B cell (primary cell): ENCODE measurements around the gene LRRC61.

Experiments
- EZH2 ChIP-seq: IDR thresholded peaks from 2 replicates; pipeline ENCODE4 v1.6.1; 2012; ENCODE audit warnings: borderline replicate concordance, low read depth, mild to moderate bottlenecking, moderate library complexity, low read length; ENCODE audit not compliant: insufficient read depth, poor library complexity, severe bottlenecking
- TF ChIP-seq, protein P1 (sequence below): fragments of 200-600 bp; IDR thresholded peaks from one replicate; pipeline ENCODE4 v1.8.0; 2022; ENCODE audit warnings: antibody characterized with exemption, mild to moderate bottlenecking

DNA sequence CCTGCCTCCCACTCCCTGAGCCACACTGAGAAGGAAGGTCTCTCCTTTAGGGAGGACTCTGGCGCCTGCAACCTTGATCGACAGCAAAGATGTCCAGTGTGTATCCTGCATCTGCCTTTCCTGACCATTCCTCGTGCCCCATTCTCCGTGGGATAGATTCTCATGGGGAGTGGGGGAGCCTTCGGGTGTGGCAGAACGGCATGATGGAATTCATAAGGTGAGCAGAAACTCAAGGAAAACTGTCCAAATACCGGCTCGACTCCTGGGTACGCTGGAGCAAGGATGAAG lies 18.9 kb downstream of the LRRC61 start:
- TF ChIP-seq, protein P1, sequence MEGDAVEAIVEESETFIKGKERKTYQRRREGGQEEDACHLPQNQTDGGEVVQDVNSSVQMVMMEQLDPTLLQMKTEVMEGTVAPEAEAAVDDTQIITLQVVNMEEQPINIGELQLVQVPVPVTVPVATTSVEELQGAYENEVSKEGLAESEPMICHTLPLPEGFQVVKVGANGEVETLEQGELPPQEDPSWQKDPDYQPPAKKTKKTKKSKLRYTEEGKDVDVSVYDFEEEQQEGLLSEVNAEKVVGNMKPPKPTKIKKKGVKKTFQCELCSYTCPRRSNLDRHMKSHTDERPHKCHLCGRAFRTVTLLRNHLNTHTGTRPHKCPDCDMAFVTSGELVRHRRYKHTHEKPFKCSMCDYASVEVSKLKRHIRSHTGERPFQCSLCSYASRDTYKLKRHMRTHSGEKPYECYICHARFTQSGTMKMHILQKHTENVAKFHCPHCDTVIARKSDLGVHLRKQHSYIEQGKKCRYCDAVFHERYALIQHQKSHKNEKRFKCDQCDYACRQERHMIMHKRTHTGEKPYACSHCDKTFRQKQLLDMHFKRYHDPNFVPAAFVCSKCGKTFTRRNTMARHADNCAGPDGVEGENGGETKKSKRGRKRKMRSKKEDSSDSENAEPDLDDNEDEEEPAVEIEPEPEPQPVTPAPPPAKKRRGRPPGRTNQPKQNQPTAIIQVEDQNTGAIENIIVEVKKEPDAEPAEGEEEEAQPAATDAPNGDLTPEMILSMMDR = no peak
- no peak for TF ChIP-seq EZH2
